ENCODE results near the gene RAB27A.

RAB27A gene

DNA sequence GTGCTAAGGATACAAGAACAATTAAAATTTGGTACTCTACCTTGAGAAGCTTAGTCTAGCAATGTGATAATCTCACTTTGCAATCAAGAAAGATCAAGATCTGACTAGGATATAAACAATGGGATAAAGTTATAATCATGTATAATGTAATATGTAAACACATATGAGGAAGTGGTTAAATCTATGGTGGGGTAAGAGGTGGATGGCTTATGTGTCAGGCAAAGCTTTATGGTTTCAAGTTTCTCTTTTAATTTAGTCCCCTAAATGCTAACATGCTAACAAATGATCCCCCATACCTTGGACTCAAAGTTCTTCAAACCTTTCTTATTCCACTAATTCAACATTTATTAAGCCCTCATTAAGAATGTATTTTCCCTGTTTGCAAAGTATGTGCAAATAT is 95.4 kb downstream of the RAB27A start:
- ChIA-PET CTCF (no interaction called here), POLR2A (no interaction called here)
- Histone ChIP-seq H3K36me3 (ENCODE audit: control insufficient read depth in 2 of 2, insufficient read depth in 1 of 2, low read length in 2 of 2) (peaks cover 8 to 31% of the 10 kb centered on the region in 2 experiments; a peak in 2 of 3 replicates), H3K4me1 (ENCODE audit: control insufficient read depth, insufficient read depth, low read length) (no peaks in the 10 kb centered on the region), H3K4me3 (ENCODE audit: low read depth, low read length) (no peak overlapping the region), H3K27ac (ENCODE audit: extremely low read depth, low read depth, low read length) (no peak overlapping the region), H3K9me3 (ENCODE audit: control insufficient read depth, insufficient read depth, low read depth, low read length) (no peaks in the 10 kb centered on the region)
- TF ChIP-seq YY1 (tag by site-specific recombination; IDR thresholded peaks at IDR 0.05) (no peak), ZNF548 (tag by site-specific recombination; IDR thresholded peaks at IDR 0.05) (no peak), SP2 (tag by site-specific recombination; IDR thresholded peaks at IDR 0.05) (no peak), ZNF654 (tag by site-specific recombination; IDR thresholded peaks at IDR 0.05; ENCODE audit: low read depth) (no peak), REPIN1 (tag by site-specific recombination; IDR thresholded peaks at IDR 0.05; ENCODE audit: low read depth) (no peak), ZNF571 (tag by site-specific recombination; IDR thresholded peaks at IDR 0.05) (no peak), ZNF211 (tag by site-specific recombination; IDR thresholded peaks at IDR 0.05; ENCODE audit: low read depth) (no peak), ZNF549 (tag by site-specific recombination; IDR thresholded peaks at IDR 0.05) (no peak), ZNF558 (tag by site-specific recombination; IDR thresholded peaks at IDR 0.05) (no peak), ZFP3 (tag by site-specific recombination; IDR thresholded peaks at IDR 0.05; ENCODE audit: low read depth) (no peak), ZNF658 (tag by site-specific recombination; IDR thresholded peaks at IDR 0.05) (no peak), GLIS1 (tag by site-specific recombination; IDR thresholded peaks at IDR 0.05) (no peak), ZNF521 (tag by site-specific recombination; IDR thresholded peaks at IDR 0.05) (no peak), ZNF10 (tag by site-specific recombination; IDR thresholded peaks at IDR 0.05) (no peak), ZNF596 (tag by site-specific recombination; IDR thresholded peaks at IDR 0.05) (no peak), ZNF350 (tag by site-specific recombination; IDR thresholded peaks at IDR 0.05) (no peak), BCL11B (tag by site-specific recombination; IDR thresholded peaks at IDR 0.05; ENCODE audit: low read depth) (no peak)
- TF ChIP-seq, protein P1, sequence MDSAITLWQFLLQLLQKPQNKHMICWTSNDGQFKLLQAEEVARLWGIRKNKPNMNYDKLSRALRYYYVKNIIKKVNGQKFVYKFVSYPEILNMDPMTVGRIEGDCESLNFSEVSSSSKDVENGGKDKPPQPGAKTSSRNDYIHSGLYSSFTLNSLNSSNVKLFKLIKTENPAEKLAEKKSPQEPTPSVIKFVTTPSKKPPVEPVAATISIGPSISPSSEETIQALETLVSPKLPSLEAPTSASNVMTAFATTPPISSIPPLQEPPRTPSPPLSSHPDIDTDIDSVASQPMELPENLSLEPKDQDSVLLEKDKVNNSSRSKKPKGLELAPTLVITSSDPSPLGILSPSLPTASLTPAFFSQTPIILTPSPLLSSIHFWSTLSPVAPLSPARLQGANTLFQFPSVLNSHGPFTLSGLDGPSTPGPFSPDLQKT (IDR thresholded peaks at IDR 0.05; ENCODE audit: borderline replicate concordance, low read depth, low read length), result no peak
- TF ChIP-seq, protein P2, sequence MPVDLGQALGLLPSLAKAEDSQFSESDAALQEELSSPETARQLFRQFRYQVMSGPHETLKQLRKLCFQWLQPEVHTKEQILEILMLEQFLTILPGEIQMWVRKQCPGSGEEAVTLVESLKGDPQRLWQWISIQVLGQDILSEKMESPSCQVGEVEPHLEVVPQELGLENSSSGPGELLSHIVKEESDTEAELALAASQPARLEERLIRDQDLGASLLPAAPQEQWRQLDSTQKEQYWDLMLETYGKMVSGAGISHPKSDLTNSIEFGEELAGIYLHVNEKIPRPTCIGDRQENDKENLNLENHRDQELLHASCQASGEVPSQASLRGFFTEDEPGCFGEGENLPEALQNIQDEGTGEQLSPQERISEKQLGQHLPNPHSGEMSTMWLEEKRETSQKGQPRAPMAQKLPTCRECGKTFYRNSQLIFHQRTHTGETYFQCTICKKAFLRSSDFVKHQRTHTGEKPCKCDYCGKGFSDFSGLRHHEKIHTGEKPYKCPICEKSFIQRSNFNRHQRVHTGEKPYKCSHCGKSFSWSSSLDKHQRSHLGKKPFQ (tag by site-specific recombination; IDR thresholded peaks at IDR 0.05), result no peak
- TF ChIP-seq, protein P3, sequence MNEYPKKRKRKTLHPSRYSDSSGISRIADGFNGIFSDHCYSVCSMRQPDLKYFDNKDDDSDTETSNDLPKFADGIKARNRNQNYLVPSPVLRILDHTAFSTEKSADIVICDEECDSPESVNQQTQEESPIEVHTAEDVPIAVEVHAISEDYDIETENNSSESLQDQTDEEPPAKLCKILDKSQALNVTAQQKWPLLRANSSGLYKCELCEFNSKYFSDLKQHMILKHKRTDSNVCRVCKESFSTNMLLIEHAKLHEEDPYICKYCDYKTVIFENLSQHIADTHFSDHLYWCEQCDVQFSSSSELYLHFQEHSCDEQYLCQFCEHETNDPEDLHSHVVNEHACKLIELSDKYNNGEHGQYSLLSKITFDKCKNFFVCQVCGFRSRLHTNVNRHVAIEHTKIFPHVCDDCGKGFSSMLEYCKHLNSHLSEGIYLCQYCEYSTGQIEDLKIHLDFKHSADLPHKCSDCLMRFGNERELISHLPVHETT (tag by site-specific recombination; IDR thresholded peaks at IDR 0.05), result no peak

DNA sequence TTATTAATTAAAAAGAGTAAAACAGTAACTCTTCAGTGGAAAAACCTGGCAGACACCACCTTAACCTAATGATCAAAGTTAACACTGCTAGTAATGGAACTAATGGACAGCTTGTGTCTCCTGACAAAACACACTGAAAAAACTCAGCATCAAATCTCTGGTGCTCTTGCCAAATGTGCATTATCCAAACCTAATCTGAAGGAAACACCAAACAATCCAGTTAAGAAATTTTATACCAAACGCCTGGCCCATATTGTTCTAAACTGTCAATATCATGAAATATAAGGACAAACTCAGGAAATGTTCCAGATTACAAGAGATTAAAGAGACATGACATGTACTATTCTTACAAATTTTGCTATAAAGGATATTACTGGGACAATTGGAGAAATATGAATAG is 103.3 kb downstream of the RAB27A start:
- ChIA-PET POLR2A (no interaction called here), CTCF (no interaction called here)
- no peaks in the 10 kb centered on the region for H3K9me3 ChIP-seq (ENCODE audit: control insufficient read depth, insufficient read depth, low read depth, low read length)
- H3K36me3 ChIP-seq (ENCODE audit: control insufficient read depth in 2 of 2, insufficient read depth in 1 of 2, low read length in 2 of 2), result peaks cover 16 to 65% of the 10 kb centered on the region in 2 experiments
- H3K4me1 ChIP-seq (ENCODE audit: control insufficient read depth, insufficient read depth, low read length), result no peaks in the 10 kb centered on the region
- H3K27ac ChIP-seq (ENCODE audit: extremely low read depth, low read depth, low read length), result no peak overlapping the region
- H3K4me3 ChIP-seq (ENCODE audit: low read depth, low read length), result no peak overlapping the region
- TF ChIP-seq ZIC2 (tag by site-specific recombination; IDR thresholded peaks at IDR 0.05), result no peak
- TF ChIP-seq ZNF777 (tag by site-specific recombination; IDR thresholded peaks at IDR 0.05; ENCODE audit: borderline replicate concordance), result no peak
- TF ChIP-seq, protein P4, sequence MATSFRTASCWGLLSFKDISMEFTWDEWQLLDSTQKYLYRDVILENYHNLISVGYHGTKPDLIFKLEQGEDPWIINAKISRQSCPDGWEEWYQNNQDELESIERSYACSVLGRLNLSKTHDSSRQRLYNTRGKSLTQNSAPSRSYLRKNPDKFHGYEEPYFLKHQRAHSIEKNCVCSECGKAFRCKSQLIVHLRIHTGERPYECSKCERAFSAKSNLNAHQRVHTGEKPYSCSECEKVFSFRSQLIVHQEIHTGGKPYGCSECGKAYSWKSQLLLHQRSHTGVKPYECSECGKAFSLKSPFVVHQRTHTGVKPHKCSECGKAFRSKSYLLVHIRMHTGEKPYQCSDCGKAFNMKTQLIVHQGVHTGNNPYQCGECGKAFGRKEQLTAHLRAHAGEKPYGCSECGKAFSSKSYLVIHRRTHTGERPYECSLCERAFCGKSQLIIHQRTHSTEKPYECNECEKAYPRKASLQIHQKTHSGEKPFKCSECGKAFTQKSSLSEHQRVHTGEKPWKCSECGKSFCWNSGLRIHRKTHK (tag by site-specific recombination; IDR thresholded peaks at IDR 0.05), result no peak
- TF ChIP-seq ZNF843 (tag by site-specific recombination; IDR thresholded peaks at IDR 0.05), result no peak
- TF ChIP-seq, protein P5, sequence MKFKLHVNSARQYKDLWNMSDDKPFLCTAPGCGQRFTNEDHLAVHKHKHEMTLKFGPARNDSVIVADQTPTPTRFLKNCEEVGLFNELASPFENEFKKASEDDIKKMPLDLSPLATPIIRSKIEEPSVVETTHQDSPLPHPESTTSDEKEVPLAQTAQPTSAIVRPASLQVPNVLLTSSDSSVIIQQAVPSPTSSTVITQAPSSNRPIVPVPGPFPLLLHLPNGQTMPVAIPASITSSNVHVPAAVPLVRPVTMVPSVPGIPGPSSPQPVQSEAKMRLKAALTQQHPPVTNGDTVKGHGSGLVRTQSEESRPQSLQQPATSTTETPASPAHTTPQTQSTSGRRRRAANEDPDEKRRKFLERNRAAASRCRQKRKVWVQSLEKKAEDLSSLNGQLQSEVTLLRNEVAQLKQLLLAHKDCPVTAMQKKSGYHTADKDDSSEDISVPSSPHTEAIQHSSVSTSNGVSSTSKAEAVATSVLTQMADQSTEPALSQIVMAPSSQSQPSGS (tag by site-specific recombination; IDR thresholded peaks at IDR 0.05; ENCODE audit: low read depth), result no peak
- TF ChIP-seq REPIN1 (tag by site-specific recombination; IDR thresholded peaks at IDR 0.05; ENCODE audit: low read depth), result no peak
- TF ChIP-seq, protein P6, sequence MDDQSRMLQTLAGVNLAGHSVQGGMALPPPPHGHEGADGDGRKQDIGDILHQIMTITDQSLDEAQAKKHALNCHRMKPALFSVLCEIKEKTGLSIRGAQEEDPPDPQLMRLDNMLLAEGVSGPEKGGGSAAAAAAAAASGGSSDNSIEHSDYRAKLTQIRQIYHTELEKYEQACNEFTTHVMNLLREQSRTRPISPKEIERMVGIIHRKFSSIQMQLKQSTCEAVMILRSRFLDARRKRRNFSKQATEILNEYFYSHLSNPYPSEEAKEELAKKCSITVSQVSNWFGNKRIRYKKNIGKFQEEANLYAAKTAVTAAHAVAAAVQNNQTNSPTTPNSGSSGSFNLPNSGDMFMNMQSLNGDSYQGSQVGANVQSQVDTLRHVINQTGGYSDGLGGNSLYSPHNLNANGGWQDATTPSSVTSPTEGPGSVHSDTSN (CRISPR knock-in tag; IDR thresholded peaks at IDR 0.05), result no peak
- no peak for TF ChIP-seq SETDB1 (IDR thresholded peaks at IDR 0.05; ENCODE audit: insufficient read length, low read length)
